ENCODE results near the gene PDIA2. TPM values are rescaled to one million over a fixed set of nuclear protein-coding genes. Genes with fewer than 3 reads are reported as not detected.

The PDIA2 gene
- total and polyA plus RNA-seq, 10 of the 15 experiments (the other 5 are each of a cell fraction or from before 2014, with no cell fraction given), result 0.11 to 0.36 TPM; not detected in 8

DNA sequence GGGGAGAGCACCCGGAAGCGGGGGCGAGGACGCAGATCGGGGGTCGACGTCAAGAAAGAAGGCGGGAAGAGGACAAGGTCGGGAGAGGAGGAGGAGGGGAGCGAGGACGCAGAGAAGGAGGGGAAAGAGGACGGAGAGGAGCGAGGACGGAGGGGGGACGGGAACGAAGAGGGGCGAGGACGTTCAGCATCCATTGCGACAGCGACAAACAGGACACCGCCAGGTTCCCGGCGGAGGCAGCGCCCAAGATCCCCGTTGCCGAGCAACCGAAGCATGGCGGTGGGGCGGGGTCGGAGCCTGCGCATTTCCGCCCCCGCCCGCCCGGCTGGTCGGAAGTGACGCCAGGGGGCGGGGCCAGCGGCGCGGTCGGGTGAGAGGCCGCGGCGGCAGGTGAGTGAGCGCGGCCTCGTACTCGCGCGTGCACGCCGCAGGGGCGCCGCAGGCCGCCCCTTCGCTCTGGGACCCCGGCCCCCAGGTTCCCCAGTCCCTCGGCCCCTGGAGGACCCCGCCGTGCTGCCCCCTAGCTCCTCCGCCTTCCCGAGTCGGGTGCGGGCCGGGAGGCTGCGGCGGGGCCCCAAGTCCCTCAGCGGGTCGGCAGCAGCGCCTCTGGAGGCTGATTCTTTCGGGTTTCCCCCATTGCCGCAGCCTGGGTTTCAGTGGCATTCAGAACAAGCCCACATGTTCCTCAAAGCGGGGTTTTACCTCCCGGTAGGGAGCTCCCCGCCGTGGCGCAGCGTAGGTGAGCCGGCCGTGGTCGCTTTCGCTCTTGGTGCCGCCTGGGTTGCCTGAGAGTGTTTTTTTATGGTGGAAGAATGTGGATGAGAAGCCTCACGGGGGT is 48.3 kb upstream of the PDIA2 start, which contains the start of gene FAM234A (continued):
- TF ChIP-seq BHLHE40 (IDR thresholded peaks at IDR 0.05; ENCODE audit: borderline replicate concordance in 1 of 2, low read depth in 2 of 2, low read length in 1 of 2), result peak; percentile 82 to 97
- TF ChIP-seq NFYB (IDR thresholded peaks at IDR 0.05; ENCODE audit: insufficient read depth, low read depth, low read length), result no peak
- TF ChIP-seq RUNX3 (IDR thresholded peaks at IDR 0.05; ENCODE audit: low read length), result peak; percentile 94
- TF ChIP-seq SPI1 (IDR thresholded peaks at IDR 0.05; ENCODE audit: borderline replicate concordance, insufficient read depth, low read depth, low read length), result no peak
- TF ChIP-seq HCFC1 (IDR thresholded peaks at IDR 0.05; ENCODE audit: low read length), result no peak; the same call in 1 of the 2 replicates
- TF ChIP-seq DPF2 (IDR thresholded peaks at IDR 0.05), result peak; percentile 96
- no peak for TF ChIP-seq YBX1 (IDR thresholded peaks at IDR 0.05)
- TF ChIP-seq ZNF24 (IDR thresholded peaks at IDR 0.05), result no peak
- TF ChIP-seq, protein P1, sequence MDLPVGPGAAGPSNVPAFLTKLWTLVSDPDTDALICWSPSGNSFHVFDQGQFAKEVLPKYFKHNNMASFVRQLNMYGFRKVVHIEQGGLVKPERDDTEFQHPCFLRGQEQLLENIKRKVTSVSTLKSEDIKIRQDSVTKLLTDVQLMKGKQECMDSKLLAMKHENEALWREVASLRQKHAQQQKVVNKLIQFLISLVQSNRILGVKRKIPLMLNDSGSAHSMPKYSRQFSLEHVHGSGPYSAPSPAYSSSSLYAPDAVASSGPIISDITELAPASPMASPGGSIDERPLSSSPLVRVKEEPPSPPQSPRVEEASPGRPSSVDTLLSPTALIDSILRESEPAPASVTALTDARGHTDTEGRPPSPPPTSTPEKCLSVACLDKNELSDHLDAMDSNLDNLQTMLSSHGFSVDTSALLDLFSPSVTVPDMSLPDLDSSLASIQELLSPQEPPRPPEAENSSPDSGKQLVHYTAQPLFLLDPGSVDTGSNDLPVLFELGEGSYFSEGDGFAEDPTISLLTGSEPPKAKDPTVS (IDR thresholded peaks at IDR 0.05; ENCODE audit: low read depth, low read length), result no peak
- 0 out of 4 replicates have a peak, but pooled peaks of 1 of the 2 experiments have one; percentile 46 for TF ChIP-seq ETV6 (conservative IDR thresholded peaks at IDR 0.05 in 1 of 2, IDR thresholded peaks at IDR 0.05 in 1 of 2; ENCODE audit: borderline replicate concordance in 1 of 2, low read depth in 1 of 2)
- no peak for TF ChIP-seq MTA3 (IDR thresholded peaks at IDR 0.05; ENCODE audit: borderline replicate concordance, low read length)
- TF ChIP-seq PAX5 (IDR thresholded peaks at IDR 0.05; ENCODE audit: borderline replicate concordance, low read depth, low read length), result peak; percentile 86
- TF ChIP-seq MEF2A (IDR thresholded peaks at IDR 0.05; ENCODE audit: insufficient read depth, low read depth, low read length), result 0 out of 2 replicates have a peak, but pooled peaks have one; percentile 47
- peak; percentile 92; the same call in 1 of the 2 replicates for TF ChIP-seq PML (IDR thresholded peaks at IDR 0.05; ENCODE audit: low read length)
- no peak for TF ChIP-seq ZZZ3 (IDR thresholded peaks at IDR 0.05; ENCODE audit: control insufficient read depth, insufficient read length, low read depth)
- TF ChIP-seq YY1 (IDR thresholded peaks at IDR 0.05; ENCODE audit: low read depth, low read length), result peak; percentile 91
